HCT116 (cell line): Measurements from ENCODE around the gene PTPN7.
A peak's percentile ranks its signal among the peaks of the same experiment; 100 is the strongest.

Experiments used
- ATF3 ChIP-seq: IDR thresholded peaks from 2 replicates; pipeline ENCODE4 v1.6.1; 2012
- CTCF ChIP-seq, 3 experiments: fragments of 200-600 bp in 1 of 3; sonication (generic) in 1 of 3; IDR thresholded peaks in 2 of 3; conservative IDR thresholded peaks in 1 of 3; 2 replicates each; pipeline ENCODE4 v1.5.1; 2012 to 2017; ENCODE audit warnings: low read depth in 2 of 3, low read length in 2 of 3, antibody characterized with exemption in 1 of 3, borderline replicate concordance in 1 of 3, control low read depth in 1 of 3, mild to moderate bottlenecking in 1 of 3, mixed read lengths in 1 of 3, mixed run types in 1 of 3, moderate library complexity in 1 of 3; ENCODE audit not compliant: insufficient read depth in 1 of 3
- EGR1 ChIP-seq: IDR thresholded peaks from 2 replicates; pipeline ENCODE4 v1.6.1; 2012; ENCODE audit warnings: low read depth
- ELF1 ChIP-seq: IDR thresholded peaks from 2 replicates; pipeline ENCODE4 v1.6.1; 2012; ENCODE audit warnings: low read depth, borderline replicate concordance
- EZH2 ChIP-seq: fragments of 200-600 bp; sonication (generic); IDR thresholded peaks from 2 replicates; pipeline ENCODE4 v1.6.1; 2017; ENCODE audit warnings: antibody characterized with exemption, mixed run types
- EZH2phosphoT487 ChIP-seq: fragments of 200-600 bp; IDR thresholded peaks from 2 replicates; pipeline ENCODE4 v1.6.1; 2018; ENCODE audit warnings: antibody characterized with exemption, borderline replicate concordance
- POLR2A ChIP-seq: IDR thresholded peaks from 2 replicates; pipeline ENCODE4 v1.7.0; 2011; ENCODE audit warnings: borderline replicate concordance; ENCODE audit not compliant: insufficient read depth, insufficient read length; ENCODE audit errors: extremely low read depth
- POLR2AphosphoS5 ChIP-seq: IDR thresholded peaks from 2 replicates; pipeline ENCODE4 v1.6.1; 2011; ENCODE audit warnings: mild to moderate bottlenecking, low read depth, low read length, moderate library complexity
- REST ChIP-seq: IDR thresholded peaks from 2 replicates; pipeline ENCODE4 v1.6.1; 2012; ENCODE audit warnings: low read depth
- SIN3A ChIP-seq: IDR thresholded peaks from 2 replicates; pipeline ENCODE4 v1.6.1; 2012; ENCODE audit warnings: low read depth
- SP1 ChIP-seq: IDR thresholded peaks from 2 replicates; pipeline ENCODE4 v1.6.1; 2012; ENCODE audit warnings: low read depth
- SRF ChIP-seq: IDR thresholded peaks from 2 replicates; pipeline ENCODE4 v1.6.1; 2012; ENCODE audit warnings: low read depth
- YY1 ChIP-seq: IDR thresholded peaks from 2 replicates; pipeline ENCODE4 v1.6.1; 2011; ENCODE audit warnings: low read length, low read depth, moderate library complexity, mild to moderate bottlenecking; ENCODE audit not compliant: insufficient replicate concordance; ENCODE audit errors: extremely low read depth

DNA sequence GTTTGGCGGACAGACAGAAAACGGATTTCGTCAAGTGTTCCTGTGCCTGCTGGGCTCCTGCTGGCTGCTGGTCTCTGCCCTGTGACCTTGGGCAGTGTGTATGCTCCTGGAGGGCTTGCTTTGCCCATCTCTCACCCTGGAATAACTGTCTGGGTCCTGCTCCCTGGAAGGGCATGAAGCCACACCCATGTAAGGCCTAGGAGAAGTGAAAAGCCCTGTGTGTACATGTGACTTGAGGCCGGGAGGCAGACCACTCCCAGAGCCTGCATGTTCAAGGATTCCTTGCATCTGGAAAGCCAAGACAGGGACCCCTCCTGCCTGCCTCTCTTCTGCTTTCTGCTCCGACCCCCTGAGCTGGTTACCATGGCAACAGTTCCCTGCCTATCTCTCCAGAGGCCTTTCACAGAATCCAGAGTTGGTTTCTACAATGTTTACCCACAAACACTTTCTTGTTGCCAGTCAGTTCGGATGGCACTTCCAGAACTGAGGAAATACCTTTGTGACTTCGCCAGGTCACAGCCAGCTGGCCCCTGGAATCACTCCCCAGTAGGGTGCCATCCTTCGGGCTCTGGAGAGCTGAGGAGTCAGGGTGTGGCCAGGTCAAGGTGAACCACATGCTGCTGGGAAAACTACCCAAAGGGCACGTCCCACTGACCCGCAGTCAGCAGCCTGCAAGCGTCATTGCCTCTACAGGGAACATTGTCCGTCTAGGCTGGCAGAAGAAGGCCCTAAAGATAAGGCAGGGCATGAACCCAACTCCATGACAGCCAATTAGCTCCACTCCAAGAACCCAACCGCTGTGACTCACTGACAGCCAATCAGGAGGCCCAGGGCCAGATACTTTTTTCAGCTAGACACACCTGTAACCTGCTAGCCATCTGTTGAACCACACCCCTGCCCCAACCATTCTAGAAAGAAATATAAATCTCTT lies 52.3 kb downstream of the PTPN7 start:
- TF ChIP-seq POLR2A (no peak), SP1 (no peak), CTCF (IDR thresholded peaks at IDR 0.05 in 2 of 3, conservative IDR thresholded peaks at IDR 0.05 in 1 of 3; ENCODE audit: borderline replicate concordance in 1 of 3, insufficient read depth in 1 of 3, low read depth in 2 of 3, low read length in 2 of 3) (no peak), ELF1 (no peak), EZH2phosphoT487 (no peak), EGR1 (no peak), POLR2AphosphoS5 (0 out of 2 replicates have a peak, but pooled peaks have one; percentile 16), SIN3A (no peak), YY1 (no peak), REST (no peak), EZH2 (no peak), ATF3 (no peak), SRF (no peak)
